ENCODE results near the gene MLPH.

GRCh38 chr2:237474931-237475703 is 11.9 kb upstream of the MLPH start:
- TF ChIP-seq YY1 (IDR thresholded peaks at IDR 0.05; ENCODE audit: low read depth) (no peak; the same call in none of the 2 replicates), CTCF (IDR thresholded peaks at IDR 0.05) (peak; percentile 85), USF1 (IDR thresholded peaks at IDR 0.05; ENCODE audit: borderline replicate concordance, low read depth) (no peak), REST (IDR thresholded peaks at IDR 0.05; ENCODE audit: low read depth, low read length) (no peak), NRF1 (IDR thresholded peaks at IDR 0.05; ENCODE audit: low read depth, low read length) (no peak), TAF1 (IDR thresholded peaks at IDR 0.05; ENCODE audit: borderline replicate concordance, low read depth, low read length) (peak; percentile 72; the same call in 1 of the 2 replicates)
